Thyroid gland (tissue), 4 donors: ENCODE results near the gene ACCSL. TPM values are rescaled to one million over a fixed set of nuclear protein-coding genes. Genes with fewer than 3 reads are reported as not detected.

Experiments
- DNase-seq, 2 donors: peaks; one replicate each; pipeline ENCODE4 v3.0.0-alpha.2; 2019
- H3K27ac ChIP-seq, 3 donors: fragments of 200-600 bp; sonication (generic); 1 replicate in 2 of 3; 2 replicates in 1 of 3; pipeline ENCODE4 v1.5.1; 2016 to 2019; ENCODE audit warnings: mild to moderate bottlenecking in 1 of 3, moderate library complexity in 1 of 3
- H3K27me3 ChIP-seq: fragments of 200-600 bp; sonication (generic); one replicate; pipeline ENCODE4 v1.5.1; 2019
- H3K36me3 ChIP-seq, 2 donors: fragments of 200-600 bp; sonication (generic); one replicate each; pipeline ENCODE4 v1.5.1; 2016 to 2019
- H3K4me1 ChIP-seq, 2 donors: fragments of 200-600 bp; sonication (generic); one replicate each; pipeline ENCODE4 v1.5.1; 2017 to 2019
- H3K4me3 ChIP-seq, 3 donors: fragments of 200-600 bp; sonication (generic); replicated peaks in 1 of 3; 1 replicate in 2 of 3; 2 replicates in 1 of 3; pipeline ENCODE4 v1.5.1; 2016; ENCODE audit warnings: mild to moderate bottlenecking in 1 of 3
- H3K9me3 ChIP-seq: fragments of 200-600 bp; sonication (generic); one replicate; pipeline ENCODE4 v1.5.1; 2017
- POLR2A ChIP-seq, 2 donors: fragments of 450-650 bp; IDR thresholded peaks; one replicate each; pipeline ENCODE4 v1.6.1; 2017; ENCODE audit warnings: antibody characterized with exemption in 2 of 2, mild to moderate bottlenecking in 2 of 2, moderate library complexity in 1 of 2
- WGBS, 2 donors: methylation state at CpG; one replicate each; pipeline ENCODE4 v1.1.5; 2017; 5-methylcytosine and 5-hydroxymethylcytosine counted together
- intact Hi-C: fragments of 100-400 bp; cut with DNase I; formaldehyde crosslinking; loops from one replicate; pipeline ENCODE4 v1.15.1; 2023
- total RNA-seq, 4 donors: library from RNA; depleted of rRNA; stranded (reverse); fragments of >200 nt; gene quantifications; one replicate each; pipeline ENCODE4 v1.2.3, GENCODE V29; 2016
- TF ChIP-seq, protein P1 (sequence below), 6 experiments: fragments of 200-600 bp in 3 of 6; fragments of 450-650 bp in 3 of 6; sonication (generic) in 3 of 6; IDR thresholded peaks; one replicate each; pipeline ENCODE4 v1.5.1; 2016 to 2019; ENCODE audit warnings: antibody characterized with exemption in 6 of 6, mild to moderate bottlenecking in 2 of 6, inconsistent platforms in 1 of 6, moderate library complexity in 1 of 6

Gene ACCSL
- total RNA-seq, 4 donors from 2014 or later = not detected

GRCh38 chr11:44047298-44047697, 483 bp upstream of the ACCSL start:
- DNase-seq = no peak
- intact Hi-C loops = no loop called here

GRCh38 chr11:44049832-44050231, 2.1 kb downstream of the ACCSL start:
- intact Hi-C loops = no loop called here
- no peaks in the 10 kb centered on the region for H3K9me3 ChIP-seq
- WGBS, 2 donors = 81% methylated on average over 3 of the region's 3 CpGs

More at GRCh38 chr11:44047298-44047697, 483 bp upstream of the ACCSL start:
- no peaks in the 10 kb centered on the region for H3K4me1 ChIP-seq
- no peak for TF ChIP-seq POLR2A (IDR thresholded peaks at IDR 0.05)
- TF ChIP-seq, protein P1, sequence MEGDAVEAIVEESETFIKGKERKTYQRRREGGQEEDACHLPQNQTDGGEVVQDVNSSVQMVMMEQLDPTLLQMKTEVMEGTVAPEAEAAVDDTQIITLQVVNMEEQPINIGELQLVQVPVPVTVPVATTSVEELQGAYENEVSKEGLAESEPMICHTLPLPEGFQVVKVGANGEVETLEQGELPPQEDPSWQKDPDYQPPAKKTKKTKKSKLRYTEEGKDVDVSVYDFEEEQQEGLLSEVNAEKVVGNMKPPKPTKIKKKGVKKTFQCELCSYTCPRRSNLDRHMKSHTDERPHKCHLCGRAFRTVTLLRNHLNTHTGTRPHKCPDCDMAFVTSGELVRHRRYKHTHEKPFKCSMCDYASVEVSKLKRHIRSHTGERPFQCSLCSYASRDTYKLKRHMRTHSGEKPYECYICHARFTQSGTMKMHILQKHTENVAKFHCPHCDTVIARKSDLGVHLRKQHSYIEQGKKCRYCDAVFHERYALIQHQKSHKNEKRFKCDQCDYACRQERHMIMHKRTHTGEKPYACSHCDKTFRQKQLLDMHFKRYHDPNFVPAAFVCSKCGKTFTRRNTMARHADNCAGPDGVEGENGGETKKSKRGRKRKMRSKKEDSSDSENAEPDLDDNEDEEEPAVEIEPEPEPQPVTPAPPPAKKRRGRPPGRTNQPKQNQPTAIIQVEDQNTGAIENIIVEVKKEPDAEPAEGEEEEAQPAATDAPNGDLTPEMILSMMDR (IDR thresholded peaks at IDR 0.05) = no peak
- H3K9me3 ChIP-seq = no peaks in the 10 kb centered on the region
- H3K36me3 ChIP-seq = no peaks in the 10 kb centered on the region
- no peak overlapping the region for H3K4me3 ChIP-seq
- H3K27ac ChIP-seq = no peak overlapping the region
- 67 to 69% methylated on average over 2 of the region's 2 CpGs for WGBS, 2 donors
- no peaks in the 10 kb centered on the region for H3K27me3 ChIP-seq

GRCh38 chr11:44051171-44051570, 3.4 kb downstream of the ACCSL start:
- no peaks in the 10 kb centered on the region for H3K9me3 ChIP-seq
- intact Hi-C loops = no loop called here
- H3K4me3 ChIP-seq = no peak overlapping the region
- TF ChIP-seq, protein P1 (IDR thresholded peaks at IDR 0.05) = no peak
- TF ChIP-seq POLR2A (IDR thresholded peaks at IDR 0.05) = no peak
- no peak overlapping the region for H3K27ac ChIP-seq
- H3K27me3 ChIP-seq = no peaks in the 10 kb centered on the region
- WGBS, 2 donors = 91 to 98% methylated on average over 4 of the region's 4 CpGs
- H3K4me1 ChIP-seq = no peaks in the 10 kb centered on the region
- no peaks in the 10 kb centered on the region for H3K36me3 ChIP-seq
- no peak for DNase-seq

More at GRCh38 chr11:44049832-44050231, 2.1 kb downstream of the ACCSL start:
- Histone ChIP-seq H3K27me3 (no peaks in the 10 kb centered on the region), H3K4me1 (no peaks in the 10 kb centered on the region), H3K27ac (no peak overlapping the region), H3K4me3 (no peak overlapping the region), H3K36me3 (no peaks in the 10 kb centered on the region)
- TF ChIP-seq POLR2A (IDR thresholded peaks at IDR 0.05) = no peak
- TF ChIP-seq, protein P1 (IDR thresholded peaks at IDR 0.05) = no peak
- DNase-seq = no peak

GRCh38 chr11:44057340-44057739, 9.6 kb downstream of the ACCSL start:
- H3K36me3 ChIP-seq = no peaks in the 10 kb centered on the region
- no peak for DNase-seq
- H3K9me3 ChIP-seq = no peaks in the 10 kb centered on the region
- WGBS, 2 donors = 85 to 96% methylated on average over 6 of the region's 6 CpGs
- no peak overlapping the region for H3K4me3 ChIP-seq
- TF ChIP-seq, protein P1 (IDR thresholded peaks at IDR 0.05) = no peak
- no peak for TF ChIP-seq POLR2A (IDR thresholded peaks at IDR 0.05)
- no peaks in the 10 kb centered on the region for H3K27me3 ChIP-seq
- intact Hi-C loops = no loop called here
- no peak overlapping the region for H3K27ac ChIP-seq
- H3K4me1 ChIP-seq = no peaks in the 10 kb centered on the region

- Histone ChIP-seq H3K9me3 (no peaks in the 10 kb centered on the region), H3K4me3 (no peak overlapping the region), H3K27me3 (no peaks in the 10 kb centered on the region), H3K4me1 (no peaks in the 10 kb centered on the region), H3K36me3 (no peaks in the 10 kb centered on the region), H3K27ac (no peak overlapping the region)
- intact Hi-C loops = no loop called here
- TF ChIP-seq, protein P1 (IDR thresholded peaks at IDR 0.05) = no peak
- TF ChIP-seq POLR2A (IDR thresholded peaks at IDR 0.05) = no peak
- 92% methylated on average over 6 of the region's 6 CpGs for WGBS, 2 donors
- no peak for DNase-seq
Observed at GRCh38 chr11:44058275-44058674, 10.5 kb downstream of the ACCSL start.
